Measurements from ENCODE around the gene CDCA7L.

GRCh38 chr7:21944616-21945453 is 864 bp downstream of the CDCA7L start:
- TF ChIP-seq POLR2AphosphoS5 (IDR thresholded peaks at IDR 0.05; ENCODE audit: low read depth, low read length) (no peak), KDM1A (CRISPR knock-in tag; IDR thresholded peaks at IDR 0.05) (no peak), KDM3A (CRISPR knock-in tag; IDR thresholded peaks at IDR 0.05; ENCODE audit: low read depth) (no peak), EP300 (IDR thresholded peaks at IDR 0.05; ENCODE audit: low read depth in 2 of 2, low read length in 2 of 2) (no peak), EP300 (CRISPR knock-in tag; IDR thresholded peaks at IDR 0.05; ENCODE audit: borderline replicate concordance) (no peak), BRCA1 (CRISPR knock-in tag; IDR thresholded peaks at IDR 0.05) (no peak), ZNF792 (CRISPR knock-in tag; IDR thresholded peaks at IDR 0.05) (no peak), ELF1 (CRISPR knock-in tag; IDR thresholded peaks at IDR 0.05) (no peak), TOE1 (CRISPR knock-in tag; IDR thresholded peaks at IDR 0.05) (no peak), SOX13 (IDR thresholded peaks at IDR 0.05) (no peak), SOX13 (CRISPR knock-in tag; conservative IDR thresholded peaks at IDR 0.05 in 1 of 2, IDR thresholded peaks at IDR 0.05 in 1 of 2) (no peak), CTCF (CRISPR knock-in tag; IDR thresholded peaks at IDR 0.05) (no peak), SP1 (IDR thresholded peaks at IDR 0.05) (no peak), SP1 (CRISPR knock-in tag; IDR thresholded peaks at IDR 0.05) (no peak), ZBTB43 (CRISPR knock-in tag; conservative IDR thresholded peaks at IDR 0.05) (no peak), ZNF24 (IDR thresholded peaks at IDR 0.05) (no peak)
